HG03064 (cell line): ENCODE results near the gene PTK7.

ENCODE experiments used
- ATAC-seq: cut with Tn5 transposase; IDR thresholded peaks from one replicate; pipeline ENCODE4 v1.9.1; 2021; ENCODE audit warnings: low read depth; ENCODE audit not compliant: unreplicated experiment

Gene PTK7

GRCh38 chr6:43082806-43083655 is 6.9 kb downstream of the PTK7 start:
- ATAC-seq = no peak

GRCh38 chr6:43086022-43086658 is 10.0 kb downstream of the PTK7 start:
- ATAC-seq = no peak

GRCh38 chr6:43088654-43089056 is 12.5 kb downstream of the PTK7 start:
- no peak for ATAC-seq

GRCh38 chr6:43089467-43089866 is 13.4 kb downstream of the PTK7 start:
- ATAC-seq = no peak

- no peak for ATAC-seq
These were observed 13.9 kb downstream of the PTK7 start for GRCh38 chr6:43089874-43090558.

GRCh38 chr6:43090559-43090956 is 14.4 kb downstream of the PTK7 start:
- no peak for ATAC-seq

GRCh38 chr6:43091020-43091419 is 14.9 kb downstream of the PTK7 start:
- no peak for ATAC-seq

GRCh38 chr6:43091436-43091991 is 15.4 kb downstream of the PTK7 start:
- ATAC-seq = no peak

GRCh38 chr6:43092635-43093034 is 16.5 kb downstream of the PTK7 start:
- no peak for ATAC-seq

GRCh38 chr6:43093436-43094289 is 17.5 kb downstream of the PTK7 start:
- ATAC-seq = no peak

- ATAC-seq = no peak
These were observed 19.8 kb downstream of the PTK7 start for GRCh38 chr6:43095939-43096338.

GRCh38 chr6:43096451-43097097 is 20.5 kb downstream of the PTK7 start:
- no peak for ATAC-seq

- ATAC-seq = no peak
These were observed 21.0 kb downstream of the PTK7 start for GRCh38 chr6:43097098-43097489.

- ATAC-seq = no peak
These were observed 21.4 kb downstream of the PTK7 start for GRCh38 chr6:43097502-43097901.

- no peak for ATAC-seq
These were observed 25.4 kb downstream of the PTK7 start for GRCh38 chr6:43101497-43101896.

GRCh38 chr6:43103253-43103876 is 27.3 kb downstream of the PTK7 start:
- no peak for ATAC-seq

GRCh38 chr6:43105538-43106222 is 29.6 kb downstream of the PTK7 start:
- ATAC-seq = no peak

- no peak for ATAC-seq
These were observed 31.4 kb downstream of the PTK7 start for GRCh38 chr6:43107344-43108062.
